ENCODE measurements around the gene NARF. TPM values are rescaled to one million over a fixed set of nuclear protein-coding genes. Genes with fewer than 3 reads are reported as not detected.

Gene NARF
- 23.3 and 28.2 TPM in 2 replicates for total RNA-seq

GRCh38 chr17:82458179-82458884 lies at the start of gene NARF:
Gene NARF, plus strand, starts transcription at chr17:82458741. Its CDS starts 63 bp downstream, at chr17:82458804.

GRCh38 chr17:82418001-82418986 lies 40.2 kb upstream of the NARF start, which contains the start of the genes HEXD and OGFOD3:
Gene HEXD, plus strand, starts transcription at chr17:82418347. Its CDS starts 1,453 bp downstream, at chr17:82419800.
Gene OGFOD3, minus strand, starts transcription at chr17:82418586. Its CDS starts 101 bp downstream, at chr17:82418485.

GRCh38 chr17:82450357-82451106 lies 8.0 kb upstream of the NARF start, which contains the start of gene CYBC1:
Gene CYBC1, minus strand, starts transcription at chr17:82450752. Its CDS starts 1,498 bp downstream, at chr17:82449254.

GRCh38 chr17:82518826-82519810 lies 60.6 kb downstream of the NARF start, which contains the start of gene FOXK2:
Gene FOXK2, plus strand, starts transcription at chr17:82519732. Its CDS starts 157 bp downstream, at chr17:82519889.

Other genes with a start within 250 kb of the NARF start
- gene CCDC57, start 245.9 kb upstream of the NARF start, total RNA-seq: 13.6 and 14.3 TPM in 2 replicates
- 80.5 and 118 TPM in 2 replicates for gene SLC16A3, start 229.7 kb upstream of the NARF start, total RNA-seq
- 43.5 and 45.8 TPM in 2 replicates for gene CSNK1D, start 185.0 kb upstream of the NARF start, total RNA-seq
- not detected in 2 replicates for gene CD7, start 141.1 kb upstream of the NARF start, total RNA-seq
- 4.4 and 5.5 TPM in 2 replicates for gene SECTM1, start 125.0 kb upstream of the NARF start, total RNA-seq
- not detected in 2 replicates for gene TEX19, start 99.5 kb upstream of the NARF start, total RNA-seq
- not detected in 2 replicates for gene UTS2R, start 87.0 kb upstream of the NARF start, total RNA-seq
- gene HEXD, start 40.4 kb upstream of the NARF start, total RNA-seq: 5.5 and 5.7 TPM in 2 replicates
- 20.2 and 24.1 TPM in 2 replicates for gene OGFOD3, start 40.2 kb upstream of the NARF start, total RNA-seq
- 45.2 and 45.5 TPM in 2 replicates for gene CYBC1, start 8.0 kb upstream of the NARF start, total RNA-seq
- 25.2 and 25.6 TPM in 2 replicates for gene FOXK2, start 61.0 kb downstream of the NARF start, total RNA-seq
- gene WDR45B, start 189.7 kb downstream of the NARF start, total RNA-seq: 36.7 and 41.5 TPM in 2 replicates
- 7.2 and 8.5 TPM in 2 replicates for gene RAB40B, start 240.0 kb downstream of the NARF start, total RNA-seq

All from aortic smooth muscle cell (primary cell).